Caco-2 (cell line): ENCODE measurements around the gene MORN1. TPM values are rescaled to one million over a fixed set of nuclear protein-coding genes. Genes with fewer than 3 reads are reported as not detected.

Experiments
- BruUV-seq: library from RNA; stranded (reverse); fragments of 400-500 nt; replicated peaks from 2 replicates; lab custom pipeline; 2021; lab: Mats Ljungman, UMichigan
- CTCF ChIA-PET: fragments of 300-600 bp; sonication (Branson Sonifier 250); formaldehyde crosslinking; loops from one replicate; lab custom pipeline; 2022; ENCODE audit warnings: antibody characterized with exemption; lab: Charles Lee
- POLR2A ChIA-PET: fragments of 300-600 bp; sonication (Branson Sonifier 250); formaldehyde crosslinking; loops from one replicate; lab custom pipeline; 2022; ENCODE audit warnings: antibody characterized with exemption; lab: Charles Lee
- DNase-seq, 2 experiments: peaks; one replicate each; pipeline versions ENCODE4 v3.0.0 to v3.0.0-alpha.2; 2020 to 2022
- H3K27me3 ChIP-seq: replicated peaks from 2 replicates; pipeline ENCODE4 v1.6.0; 2011; ENCODE audit warnings: low read length; ENCODE audit not compliant: control insufficient read depth, insufficient read depth
- H3K36me3 ChIP-seq: 2 replicates; pipeline ENCODE4 v1.5.1; 2011; ENCODE audit warnings: low read length; ENCODE audit not compliant: control insufficient read depth, insufficient read depth
- H3K4me1 ChIP-seq: fragments of 250-450 bp; sonication (Bioruptor Pico); 2 replicates; pipeline ENCODE4 v1.5.1; 2020; ENCODE audit warnings: mild to moderate bottlenecking
- H3K4me3 ChIP-seq: 2 replicates; pipeline ENCODE4 v1.5.1; 2011; ENCODE audit warnings: low read depth, mild to moderate bottlenecking, control low read depth, low read length
- H3K9me3 ChIP-seq: fragments of 250-450 bp; sonication (Bioruptor Pico); 2 replicates; pipeline ENCODE4 v1.5.1; 2020; ENCODE audit warnings: mild to moderate bottlenecking, moderate library complexity
- H3K27ac Mint-ChIP-seq: one replicate; pipeline ENCODE4 v1.8.0; 2022; ENCODE audit warnings: mixed read lengths; ENCODE audit not compliant: unreplicated experiment
- H3K27me3 Mint-ChIP-seq: one replicate; pipeline ENCODE4 v1.8.0; 2022; ENCODE audit warnings: mixed read lengths; ENCODE audit not compliant: insufficient read depth, unreplicated experiment
- H3K36me3 Mint-ChIP-seq: one replicate; pipeline ENCODE4 v1.8.0; 2022; ENCODE audit warnings: mild to moderate bottlenecking, mixed read lengths; ENCODE audit not compliant: insufficient read depth, unreplicated experiment
- H3K4me1 Mint-ChIP-seq: one replicate; pipeline ENCODE4 v1.8.0; 2022; ENCODE audit warnings: low read depth, mixed read lengths; ENCODE audit not compliant: unreplicated experiment
- H3K4me3 Mint-ChIP-seq: one replicate; pipeline ENCODE4 v1.8.0; 2022; ENCODE audit warnings: mild to moderate bottlenecking, moderate library complexity, mixed read lengths; ENCODE audit not compliant: unreplicated experiment
- H3K9me3 Mint-ChIP-seq: one replicate; pipeline ENCODE4 v1.8.0; 2022; ENCODE audit warnings: mixed read lengths; ENCODE audit not compliant: unreplicated experiment
- intact Hi-C: fragments of 100-400 bp; cut with micrococcal nuclease; formaldehyde crosslinking; loops from one replicate; pipeline ENCODE4 v1.10.0; 2022; ENCODE audit not compliant: unreplicated experiment
- total RNA-seq: library from RNA; stranded (reverse); gene quantifications from 2 replicates; pipeline ENCODE4 v1.2.3, GENCODE V29; 2022
- TF ChIP-seq, protein P1 (sequence below), 2 experiments: fragments of 200-600 bp in 1 of 2; IDR thresholded peaks; 1 replicate in 1 of 2; 2 replicates in 1 of 2; pipeline versions ENCODE4 v1.5.1 to v1.8.0; 2011 to 2022; ENCODE audit warnings: antibody characterized with exemption in 1 of 2, control low read depth in 1 of 2, inconsistent platforms in 1 of 2, low read depth in 1 of 2, low read length in 1 of 2, mild to moderate bottlenecking in 1 of 2, moderate library complexity in 1 of 2; ENCODE audit not compliant: insufficient read depth in 1 of 2, severe bottlenecking in 1 of 2, unreplicated experiment in 1 of 2

MORN1 gene
- total RNA-seq, 1 experiment from 2014 or later = 8.6 TPM

GRCh38 chr1:2347896-2348295, 43.5 kb downstream of the MORN1 start:
- no peaks in the 10 kb centered on the region for H3K36me3 Mint-ChIP-seq
- H3K9me3 Mint-ChIP-seq = no peaks in the 10 kb centered on the region
- H3K9me3 ChIP-seq = no peaks in the 10 kb centered on the region
- no peak for DNase-seq
- TF ChIP-seq, protein P1, sequence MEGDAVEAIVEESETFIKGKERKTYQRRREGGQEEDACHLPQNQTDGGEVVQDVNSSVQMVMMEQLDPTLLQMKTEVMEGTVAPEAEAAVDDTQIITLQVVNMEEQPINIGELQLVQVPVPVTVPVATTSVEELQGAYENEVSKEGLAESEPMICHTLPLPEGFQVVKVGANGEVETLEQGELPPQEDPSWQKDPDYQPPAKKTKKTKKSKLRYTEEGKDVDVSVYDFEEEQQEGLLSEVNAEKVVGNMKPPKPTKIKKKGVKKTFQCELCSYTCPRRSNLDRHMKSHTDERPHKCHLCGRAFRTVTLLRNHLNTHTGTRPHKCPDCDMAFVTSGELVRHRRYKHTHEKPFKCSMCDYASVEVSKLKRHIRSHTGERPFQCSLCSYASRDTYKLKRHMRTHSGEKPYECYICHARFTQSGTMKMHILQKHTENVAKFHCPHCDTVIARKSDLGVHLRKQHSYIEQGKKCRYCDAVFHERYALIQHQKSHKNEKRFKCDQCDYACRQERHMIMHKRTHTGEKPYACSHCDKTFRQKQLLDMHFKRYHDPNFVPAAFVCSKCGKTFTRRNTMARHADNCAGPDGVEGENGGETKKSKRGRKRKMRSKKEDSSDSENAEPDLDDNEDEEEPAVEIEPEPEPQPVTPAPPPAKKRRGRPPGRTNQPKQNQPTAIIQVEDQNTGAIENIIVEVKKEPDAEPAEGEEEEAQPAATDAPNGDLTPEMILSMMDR (IDR thresholded peaks at IDR 0.05; ENCODE audit: insufficient read depth in 1 of 2, low read depth in 1 of 2, low read length in 1 of 2, severe bottlenecking in 1 of 2, unreplicated experiment in 1 of 2) = no peak
- ChIA-PET POLR2A (no interaction called here), CTCF (no interaction called here)
- no peaks in the 10 kb centered on the region for H3K4me1 Mint-ChIP-seq
- no peak overlapping the region for H3K27ac Mint-ChIP-seq
- no TSS peak for BruUV-seq
- no peaks in the 10 kb centered on the region for H3K4me1 ChIP-seq
- no peaks in the 10 kb centered on the region for H3K27me3 ChIP-seq
- intact Hi-C loops = no loop called here
- H3K36me3 ChIP-seq = no peaks in the 10 kb centered on the region
- H3K4me3 Mint-ChIP-seq = no peak overlapping the region
- H3K4me3 ChIP-seq = no peak overlapping the region
- peaks cover 2% of the 10 kb centered on the region for H3K27me3 Mint-ChIP-seq

- H3K9me3 ChIP-seq = no peaks in the 10 kb centered on the region
- Mint-ChIP-seq H3K4me1 (no peaks in the 10 kb centered on the region), H3K27ac (no peak overlapping the region), H3K27me3 (peaks cover 2% of the 10 kb centered on the region), H3K4me3 (no peak overlapping the region), H3K36me3 (no peaks in the 10 kb centered on the region), H3K9me3 (no peaks in the 10 kb centered on the region)
- no peak for DNase-seq
- ChIA-PET POLR2A (no interaction called here), CTCF (no interaction called here)
- H3K4me1 ChIP-seq = no peaks in the 10 kb centered on the region
- no peaks in the 10 kb centered on the region for H3K36me3 ChIP-seq
- H3K27me3 ChIP-seq = no peaks in the 10 kb centered on the region
- TF ChIP-seq, protein P1 (IDR thresholded peaks at IDR 0.05; ENCODE audit: insufficient read depth in 1 of 2, low read depth in 1 of 2, low read length in 1 of 2, severe bottlenecking in 1 of 2, unreplicated experiment in 1 of 2) = no peak
- intact Hi-C loops = no loop called here
- no peak overlapping the region for H3K4me3 ChIP-seq
- no TSS peak for BruUV-seq
Observed at GRCh38 chr1:2347409-2347785, 44.0 kb downstream of the MORN1 start.

DNA sequence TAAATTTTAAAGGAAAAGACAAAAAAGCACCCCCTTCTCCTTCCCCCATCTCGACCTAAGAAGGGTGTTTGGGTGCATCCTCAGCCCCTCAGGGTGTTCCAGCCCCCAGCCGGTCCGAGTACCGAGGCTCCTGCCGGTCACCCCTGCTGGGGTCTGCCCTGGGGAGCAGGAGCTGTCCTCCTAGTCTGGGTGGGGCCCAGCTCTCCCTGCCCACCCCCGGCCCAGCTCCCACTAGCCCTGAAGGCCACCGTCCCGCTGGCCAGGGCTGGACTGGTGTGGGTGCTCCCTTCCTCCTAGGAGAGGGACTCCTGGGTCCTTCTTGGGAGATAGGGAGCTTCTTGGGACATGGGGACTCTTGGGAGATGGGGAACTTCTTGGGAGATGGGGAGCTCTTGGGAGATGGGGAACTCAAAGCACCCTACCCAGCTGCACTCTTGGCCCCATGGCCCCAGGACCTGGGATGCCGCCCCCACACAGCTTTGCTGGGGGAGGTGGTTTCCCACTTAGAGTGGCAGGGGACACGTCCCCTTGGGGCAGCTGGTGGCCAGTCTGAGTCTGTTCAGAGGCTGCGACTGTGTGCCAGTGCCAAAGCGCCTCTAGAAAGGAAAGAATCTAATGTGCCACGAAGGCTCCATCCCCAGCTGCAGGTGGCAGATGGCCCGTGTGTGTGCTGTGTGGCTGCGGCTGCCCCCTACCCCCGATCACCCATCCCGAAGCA, 44.5 kb downstream of the MORN1 start:
- ChIA-PET POLR2A (no interaction called here), CTCF (no interaction called here)
- Histone ChIP-seq H3K4me1 (no peaks in the 10 kb centered on the region), H3K4me3 (no peak overlapping the region), H3K36me3 (no peaks in the 10 kb centered on the region), H3K27me3 (no peaks in the 10 kb centered on the region), H3K9me3 (no peaks in the 10 kb centered on the region)
- H3K27ac Mint-ChIP-seq = no peak overlapping the region
- BruUV-seq = no TSS peak
- H3K4me3 Mint-ChIP-seq = no peak overlapping the region
- DNase-seq = no peak
- H3K9me3 Mint-ChIP-seq = no peaks in the 10 kb centered on the region
- TF ChIP-seq, protein P1 (IDR thresholded peaks at IDR 0.05; ENCODE audit: insufficient read depth in 1 of 2, low read depth in 1 of 2, low read length in 1 of 2, severe bottlenecking in 1 of 2, unreplicated experiment in 1 of 2) = no peak
- intact Hi-C loops = no loop called here
- no peaks in the 10 kb centered on the region for H3K36me3 Mint-ChIP-seq
- peaks cover 2% of the 10 kb centered on the region for H3K27me3 Mint-ChIP-seq
- H3K4me1 Mint-ChIP-seq = no peaks in the 10 kb centered on the region
